HG03439 (cell line): ENCODE results near the gene S100Z.
"Not testable (repeated sequence)": the region's sequence is repeated elsewhere in the genome, so short reads cannot be mapped to it uniquely, and the experiment has no call there.

ENCODE experiments used
- ATAC-seq: cut with Tn5 transposase; IDR thresholded peaks from one replicate; pipeline ENCODE4 v1.9.1; 2021; ENCODE audit warnings: mild to moderate bottlenecking, moderate library complexity; ENCODE audit not compliant: unreplicated experiment

The S100Z gene

DNA sequence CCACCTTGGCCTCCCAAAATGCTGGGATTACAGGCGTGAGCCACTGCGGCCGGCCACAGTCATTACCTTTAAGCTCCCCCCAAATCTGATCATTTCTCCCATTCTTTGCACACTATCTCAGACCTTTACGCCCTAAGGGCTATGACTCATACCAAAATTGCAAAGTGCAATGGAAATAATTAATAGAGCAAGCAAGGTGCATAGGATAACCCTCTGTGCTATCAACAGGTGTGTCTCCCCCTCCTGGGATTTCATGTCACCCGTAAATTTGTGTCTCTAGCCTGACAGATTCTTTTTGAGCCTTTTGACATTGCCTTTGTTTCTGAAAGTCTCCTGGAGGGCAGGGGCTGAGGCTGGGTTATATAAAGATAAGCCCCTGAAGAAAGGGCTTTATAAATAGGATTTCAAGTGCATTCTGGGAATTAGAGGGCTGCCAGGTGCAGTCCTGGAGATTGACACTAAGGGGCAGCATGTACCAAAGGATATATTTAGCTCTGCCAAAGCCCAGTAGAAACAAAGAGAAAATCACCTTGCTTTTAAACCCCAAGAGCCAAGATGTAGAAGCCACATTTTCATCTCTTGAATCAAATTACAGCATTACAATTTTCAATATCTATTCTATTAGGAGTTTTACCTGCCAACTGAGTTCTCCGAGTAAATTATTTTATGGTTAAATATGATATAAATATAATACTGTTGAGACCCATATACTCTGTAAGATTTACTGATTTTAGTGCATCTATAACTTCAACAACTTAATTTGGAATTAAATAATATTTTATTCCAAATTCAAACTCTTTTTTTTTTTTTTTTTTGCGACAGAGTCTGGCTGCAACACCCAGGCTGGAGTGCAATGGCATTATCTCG is 18.2 kb downstream of the S100Z start:
- ATAC-seq: no peak

DNA sequence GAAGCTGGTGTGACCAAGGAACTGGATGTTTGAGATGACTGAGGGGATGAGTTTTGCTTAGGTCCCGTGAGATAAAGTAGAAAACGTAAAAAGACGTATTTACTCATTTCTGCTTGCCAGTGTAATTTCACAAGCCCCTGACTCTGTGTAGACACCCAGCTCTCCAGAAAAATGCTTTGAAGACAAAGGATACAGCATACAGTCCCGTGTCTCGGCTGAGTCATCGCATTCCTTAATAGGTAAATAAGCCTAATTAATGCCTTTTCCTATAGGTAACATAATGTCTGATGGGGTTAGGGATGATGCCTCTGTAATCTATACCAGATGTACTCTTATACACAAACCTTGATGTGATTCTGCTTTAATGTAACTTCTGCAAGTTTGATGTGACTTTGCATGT is 20.2 kb downstream of the S100Z start:
- ATAC-seq: no peak

DNA sequence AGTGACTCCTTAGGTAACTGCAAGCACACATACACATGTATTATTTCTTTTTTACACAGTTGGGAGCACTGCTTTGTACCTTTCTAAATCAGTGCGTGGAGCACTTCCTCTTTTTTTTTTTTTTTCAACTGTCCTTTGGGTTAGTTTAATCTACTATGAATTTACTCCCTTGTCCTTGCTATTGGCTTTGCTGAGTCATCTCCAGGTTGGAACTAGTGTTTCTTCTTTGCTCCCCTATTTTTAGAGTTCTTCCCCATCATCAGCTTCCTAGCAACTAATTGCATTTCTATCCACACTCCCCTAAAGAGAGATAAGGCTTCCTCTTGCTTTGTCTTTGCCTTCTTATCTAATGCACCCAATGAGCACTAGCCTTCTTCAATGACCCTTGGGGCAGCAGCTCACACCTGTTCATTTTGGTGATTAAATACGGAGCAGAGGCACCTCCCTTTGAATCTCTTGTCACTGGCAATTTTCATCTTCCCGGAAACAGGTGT is 24.3 kb downstream of the S100Z start:
- ATAC-seq: no peak

DNA sequence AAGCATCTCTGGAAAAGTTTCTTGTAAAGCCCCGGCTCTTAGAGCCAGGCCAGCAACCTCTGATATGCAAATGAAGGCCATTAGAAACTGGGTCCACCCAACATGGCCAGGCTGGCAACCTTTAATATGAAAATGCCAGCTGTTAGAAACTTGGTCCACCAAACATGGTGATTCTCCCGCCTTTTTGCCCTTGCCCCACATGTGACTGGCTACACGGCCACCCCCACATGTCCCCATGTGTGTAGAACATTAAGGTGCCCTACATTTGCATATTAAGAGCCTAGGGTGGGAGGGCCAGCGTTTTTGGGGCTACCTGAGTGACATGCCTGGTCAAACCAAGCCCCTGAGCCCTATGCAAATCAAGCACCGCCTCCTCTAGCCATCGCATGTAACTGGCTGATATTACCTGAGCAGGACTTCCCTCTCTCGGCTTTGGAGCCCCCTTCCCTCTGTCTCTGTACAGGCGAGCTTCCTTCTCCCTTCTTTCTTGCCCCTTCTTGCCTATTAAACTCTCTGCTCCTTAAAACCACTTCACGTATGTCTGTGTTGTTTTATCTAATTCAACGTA is 39.0 kb downstream of the S100Z start:
- no peak for ATAC-seq

DNA sequence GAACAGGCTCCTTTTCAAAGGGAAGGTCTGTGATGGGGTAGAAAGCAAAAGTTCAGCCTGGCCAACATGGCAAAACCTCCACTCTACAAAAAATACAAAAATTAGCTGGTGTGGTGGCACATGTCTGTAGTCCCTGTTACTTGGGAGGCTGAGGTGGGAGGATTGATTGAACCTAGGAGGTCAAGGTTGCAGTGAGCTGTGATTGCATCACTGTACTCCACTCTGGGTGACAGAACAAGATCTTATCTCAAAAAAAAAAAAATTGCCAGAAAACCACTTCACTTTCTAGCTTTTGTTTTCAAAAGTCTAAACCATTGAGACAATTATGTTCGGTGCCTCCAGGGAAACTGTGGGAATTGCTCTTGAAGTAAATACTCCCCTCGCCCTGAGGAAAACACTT is 43.5 kb downstream of the S100Z start:
- no peak for ATAC-seq

DNA sequence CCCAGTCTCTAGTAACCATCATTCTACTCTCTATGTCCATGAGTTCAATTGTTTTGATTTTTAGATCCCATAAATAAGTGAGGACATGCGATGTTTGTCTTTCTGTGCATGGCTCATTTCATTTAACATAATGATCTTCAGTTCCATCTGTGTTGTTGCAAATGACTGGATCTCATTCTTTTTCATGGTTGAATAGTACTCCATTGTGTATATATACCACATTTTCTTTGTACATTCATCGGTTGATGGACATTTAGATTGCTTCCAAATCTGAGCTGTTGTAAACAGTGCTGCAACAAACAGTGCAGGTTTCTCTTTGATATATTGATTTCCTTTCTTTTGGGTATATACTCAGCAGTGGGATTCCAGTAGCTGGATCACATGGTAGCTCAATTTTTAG is 46.4 kb downstream of the S100Z start:
- no peak for ATAC-seq

DNA sequence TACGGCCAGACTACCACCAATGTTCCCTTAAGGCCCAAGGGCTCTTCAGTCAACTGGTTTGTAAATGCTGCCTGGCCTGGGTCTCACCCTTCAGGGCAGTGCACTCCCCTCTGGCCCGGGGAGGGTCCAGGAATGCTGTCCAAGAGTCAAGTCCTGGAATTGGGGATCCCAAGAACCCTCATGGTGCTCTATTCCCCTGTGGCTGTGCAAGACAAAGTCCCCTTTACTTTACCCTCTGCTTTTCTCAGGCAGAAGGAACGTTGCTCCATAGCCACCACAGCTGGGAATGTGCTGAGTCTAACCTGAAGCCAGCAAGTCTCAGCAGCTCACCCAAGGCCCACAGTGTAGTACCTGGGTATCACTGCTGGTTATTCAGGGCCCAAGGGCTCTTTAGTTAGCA is 51.7 kb downstream of the S100Z start:
- ATAC-seq: no peak

DNA sequence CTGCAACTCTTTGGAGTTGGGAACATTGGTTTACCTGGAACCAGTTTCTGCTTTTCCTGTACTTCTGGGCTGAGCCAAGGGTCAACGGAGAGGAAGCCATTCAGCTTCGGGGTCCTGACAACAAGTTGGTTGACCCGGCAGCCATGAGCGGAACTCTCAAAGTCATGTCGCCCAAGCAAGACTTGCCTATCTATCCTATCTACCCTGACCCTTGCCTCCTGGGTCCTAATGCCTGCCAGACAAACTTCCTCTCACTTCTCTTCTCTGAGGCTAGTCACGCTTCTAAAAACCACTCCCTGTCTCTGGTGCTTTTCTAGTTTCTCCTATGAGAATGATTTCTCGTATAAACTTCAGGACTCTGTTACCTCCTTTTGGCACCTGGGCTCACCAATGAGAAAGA is 58.4 kb downstream of the S100Z start:
- no peak for ATAC-seq

DNA sequence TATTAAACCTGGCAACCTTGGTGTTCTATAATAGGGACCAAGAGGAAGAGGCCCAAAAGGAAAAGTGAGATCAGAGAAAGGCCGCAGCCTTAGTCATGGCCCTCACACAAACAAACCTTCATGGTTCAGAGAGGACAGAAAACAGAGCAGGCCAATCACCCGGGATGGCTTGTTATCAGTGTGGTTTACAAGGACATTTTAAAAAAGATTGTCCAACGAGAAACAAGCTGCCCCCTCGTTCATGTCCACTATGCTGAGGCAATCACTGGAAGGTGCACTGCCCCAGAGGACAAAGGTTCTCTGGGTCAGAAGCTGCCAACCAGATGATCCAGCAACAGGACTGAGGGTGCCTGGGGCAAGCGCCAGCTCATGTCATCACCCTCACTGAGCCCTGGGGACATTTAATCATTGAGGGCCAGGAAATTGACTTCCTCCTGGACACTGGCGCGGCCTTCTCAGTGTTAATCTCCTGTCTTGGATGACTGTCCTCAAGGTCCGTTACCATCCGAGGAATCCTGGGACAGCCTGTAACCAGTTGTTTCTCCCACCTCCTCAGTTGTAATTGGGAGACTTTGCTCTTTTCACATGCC is 60.6 kb downstream of the S100Z start:
- ATAC-seq: not testable (repeated sequence)

DNA sequence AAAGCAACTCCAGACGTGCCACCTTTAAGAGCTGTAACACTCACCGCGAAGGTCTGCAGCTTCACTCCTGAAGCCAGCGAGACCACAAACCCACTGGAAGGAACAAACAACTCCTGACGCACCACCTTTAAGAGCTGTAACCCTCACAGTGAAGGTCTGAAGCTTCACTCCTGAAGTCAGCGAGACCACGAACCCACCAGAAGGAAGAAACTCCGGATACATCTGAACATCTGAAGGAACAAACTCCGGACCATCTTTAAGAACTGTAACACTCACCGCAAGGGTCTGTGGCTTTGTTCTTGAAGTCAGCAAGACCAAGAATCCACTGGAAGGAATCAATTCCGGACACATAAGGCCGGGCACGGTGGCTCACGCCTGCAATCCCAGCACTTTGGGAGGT is 64.9 kb downstream of the S100Z start:
- not testable (repeated sequence) for ATAC-seq

DNA sequence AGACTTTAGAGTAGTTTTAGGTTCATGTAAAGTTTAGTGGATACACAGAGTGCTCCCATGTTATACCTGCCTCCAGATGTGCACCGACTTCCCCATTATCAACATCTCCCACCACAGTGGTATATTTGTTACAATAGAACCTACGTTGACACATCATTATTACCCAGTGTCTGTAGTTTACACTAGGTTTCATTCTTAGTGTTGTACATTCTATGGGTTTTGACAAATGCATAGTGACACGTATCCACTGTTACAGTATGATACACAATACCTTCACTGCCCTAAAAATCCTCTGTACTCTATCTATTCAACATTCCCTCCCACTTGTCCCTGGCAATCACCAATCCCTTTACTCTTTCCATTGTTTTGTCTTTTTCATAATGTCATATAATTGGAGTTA is 68.7 kb downstream of the S100Z start:
- ATAC-seq: no peak

DNA sequence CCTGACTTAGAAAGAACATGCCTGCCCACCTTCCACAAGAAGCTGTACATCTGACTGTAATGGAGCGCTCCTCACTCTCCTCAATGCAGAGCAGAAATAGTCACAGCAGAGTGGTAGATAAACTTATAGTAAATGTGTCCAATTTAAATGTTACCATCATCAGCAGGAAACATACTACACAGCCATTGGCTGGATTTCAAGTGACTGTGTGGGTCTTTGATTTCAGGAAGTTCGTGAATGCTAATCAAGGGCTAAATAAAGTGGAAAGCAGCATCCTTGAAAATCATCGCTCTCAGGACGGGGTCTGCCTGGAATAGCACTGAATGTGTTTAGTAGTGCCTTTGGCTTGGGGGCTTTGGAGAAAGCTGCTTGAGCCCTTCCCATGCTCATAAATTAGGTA is 70.7 kb downstream of the S100Z start:
- ATAC-seq: no peak

DNA sequence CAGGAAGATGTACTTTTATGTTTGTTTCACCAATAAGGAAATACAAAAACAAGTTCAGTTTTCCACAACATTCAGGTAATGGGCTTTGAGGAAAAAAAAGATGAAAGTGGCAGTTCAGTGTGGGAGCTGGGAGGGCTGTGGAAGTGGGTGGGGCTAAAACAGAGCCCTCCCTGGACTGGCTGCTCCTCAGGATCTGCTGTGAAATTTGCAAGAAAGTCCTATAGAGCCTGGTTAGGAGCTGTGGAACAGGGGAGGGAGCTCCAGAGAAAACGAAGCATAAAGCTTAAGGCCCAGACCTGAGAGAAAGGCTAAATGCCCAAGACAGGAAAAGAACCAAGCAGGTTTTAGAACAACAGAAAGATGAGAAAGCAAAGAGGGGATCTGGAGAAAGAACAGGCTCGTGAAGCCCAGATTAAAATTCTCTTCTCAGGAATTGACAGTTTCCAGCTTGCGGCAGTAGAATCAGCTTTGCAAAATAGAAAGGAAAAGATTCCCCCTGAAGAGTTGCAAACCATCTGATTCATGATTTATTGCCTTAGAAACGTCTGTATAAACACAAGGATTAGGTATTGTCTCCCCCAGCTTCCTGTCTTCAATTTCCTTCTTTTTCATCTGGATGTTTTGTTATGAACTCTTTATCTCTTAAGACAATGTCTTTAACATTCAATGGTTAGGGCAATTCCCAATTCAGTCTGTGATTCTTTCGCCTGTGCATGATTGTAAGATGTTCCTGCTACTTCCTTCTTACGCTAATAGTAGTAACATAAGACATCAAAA is 76.7 kb downstream of the S100Z start:
- no peak for ATAC-seq

DNA sequence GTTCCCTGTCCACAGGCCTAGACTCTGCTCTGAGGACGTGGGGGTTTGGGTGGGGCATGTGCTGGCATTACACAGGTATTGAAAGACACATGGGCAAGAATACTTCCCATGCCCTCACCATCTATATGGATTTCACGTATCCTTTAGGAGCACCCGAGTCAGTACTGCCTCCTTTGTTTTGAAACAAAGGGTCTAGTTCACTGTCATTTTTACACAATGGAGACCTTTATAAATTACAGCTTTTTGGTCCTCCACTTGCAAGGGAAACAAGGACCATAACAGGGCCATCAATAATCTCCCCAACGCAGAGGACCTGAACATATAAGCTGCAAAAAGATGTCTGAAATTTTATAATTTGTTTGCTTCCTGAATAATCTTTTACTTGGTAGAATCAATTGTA is 78.1 kb downstream of the S100Z start:
- ATAC-seq: no peak

DNA sequence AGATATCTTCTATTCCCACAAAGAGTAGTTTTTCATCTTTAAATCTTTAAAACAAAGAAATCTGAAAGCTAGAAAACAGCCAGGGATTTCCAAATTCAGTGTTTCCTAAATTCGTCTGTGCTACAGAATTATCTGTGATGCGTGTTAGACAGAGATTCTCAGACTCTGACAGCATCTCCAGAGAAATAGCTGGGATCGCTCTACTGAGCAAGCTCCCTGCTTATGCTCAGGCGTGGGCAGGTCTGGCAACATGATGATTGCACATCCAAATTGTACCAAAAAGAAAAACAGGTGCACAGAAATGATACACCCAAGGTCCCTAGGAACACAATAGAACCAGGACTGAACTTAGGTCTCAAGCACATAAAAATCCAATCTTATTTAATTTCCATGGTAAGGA is 80.3 kb downstream of the S100Z start:
- no peak for ATAC-seq

DNA sequence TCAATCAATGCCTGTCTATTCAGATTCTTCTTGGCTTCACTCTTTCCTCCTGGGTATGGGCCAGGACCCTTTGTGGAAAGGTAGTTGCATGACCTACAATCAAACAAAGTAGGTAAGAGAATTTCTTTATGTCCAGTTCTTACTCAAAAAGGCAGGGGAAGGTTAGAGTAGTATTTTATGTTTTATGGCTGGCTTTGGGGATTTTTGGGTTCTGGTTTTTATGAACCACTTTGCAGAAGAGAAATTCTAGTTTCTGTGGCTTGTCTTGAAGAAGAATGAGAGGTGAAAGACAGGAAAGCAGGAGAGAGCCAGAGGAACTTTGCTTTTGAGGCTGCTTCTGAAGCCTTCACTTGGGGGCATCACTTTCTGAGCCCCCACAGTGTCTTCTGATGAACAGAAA is 88.4 kb downstream of the S100Z start:
- no peak for ATAC-seq

DNA sequence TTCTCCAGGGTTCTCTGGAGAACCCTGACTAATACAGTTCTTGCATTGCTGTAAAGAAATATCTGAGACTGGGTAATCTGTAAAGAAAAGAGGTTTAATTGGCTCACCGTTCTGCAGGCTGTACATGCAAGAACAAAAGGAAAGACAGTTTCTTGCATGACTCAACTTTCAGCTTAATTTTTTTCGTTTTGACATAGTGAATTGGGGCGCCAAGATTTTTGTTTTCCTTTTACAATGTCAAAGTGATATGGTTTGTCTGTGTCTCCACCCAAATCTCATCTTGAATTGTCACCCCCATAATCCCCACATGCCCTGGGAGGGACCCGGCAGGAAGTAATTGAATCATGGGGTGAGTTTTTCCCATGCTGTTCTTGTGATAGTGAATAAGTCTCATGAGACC is 91.2 kb downstream of the S100Z start:
- ATAC-seq: no peak

DNA sequence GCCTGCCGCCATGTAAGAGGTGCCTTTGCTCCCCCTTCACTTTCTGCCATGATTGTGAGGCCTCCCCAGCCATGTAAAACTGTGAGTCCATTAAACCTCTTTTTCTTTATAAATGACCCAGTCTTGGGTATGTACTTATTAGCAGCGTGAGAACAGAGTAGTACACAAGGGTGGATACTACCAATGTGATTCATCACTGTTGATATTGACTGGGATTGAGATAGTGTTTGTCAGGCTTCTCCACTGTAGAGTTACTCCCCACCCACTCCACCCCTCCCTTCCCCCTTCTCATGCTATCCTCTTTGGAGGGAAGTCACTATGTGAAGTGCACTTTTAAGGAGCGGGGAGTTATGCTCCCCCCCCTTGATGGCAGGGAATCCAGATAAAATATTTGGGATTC is 91.6 kb downstream of the S100Z start:
- no peak for ATAC-seq

DNA sequence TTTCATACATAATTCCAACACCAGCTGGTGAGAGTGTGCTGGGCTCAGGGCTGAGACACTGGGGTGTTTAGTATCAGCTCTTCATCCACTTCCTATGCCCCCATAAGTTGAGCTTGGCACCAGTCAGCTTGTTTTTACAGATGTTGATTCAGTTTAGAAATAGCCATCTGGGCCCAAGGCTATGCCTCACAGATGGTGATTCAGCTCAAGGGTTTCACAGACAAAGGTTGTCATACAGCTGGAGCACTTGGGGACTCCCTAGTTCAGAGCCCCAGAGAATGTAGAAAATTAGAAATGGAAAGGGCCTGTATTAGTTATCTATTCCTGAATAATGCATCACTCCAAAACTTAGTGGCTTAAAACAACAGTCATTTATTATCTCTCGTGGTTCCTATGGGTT is 92.8 kb downstream of the S100Z start:
- no peak for ATAC-seq

DNA sequence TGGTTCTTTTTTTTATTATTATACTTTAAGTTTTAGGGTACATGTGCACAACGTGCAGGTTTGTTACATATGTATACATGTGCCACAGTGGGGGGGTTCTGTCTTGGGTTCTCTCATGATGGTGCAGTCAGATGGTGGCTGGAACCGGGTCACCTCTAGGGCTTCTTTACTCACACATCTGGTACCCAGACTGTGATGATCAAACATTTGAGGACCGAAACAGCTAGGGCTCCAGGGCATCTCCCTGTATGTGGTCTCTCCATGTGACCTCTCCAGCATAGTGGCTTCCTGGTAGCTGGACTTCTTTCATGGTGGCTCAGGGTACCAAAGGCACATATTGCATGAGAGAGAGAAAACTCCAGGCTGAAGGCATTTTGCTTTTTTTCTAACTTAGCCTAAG is 93.2 kb downstream of the S100Z start:
- no peak for ATAC-seq

DNA sequence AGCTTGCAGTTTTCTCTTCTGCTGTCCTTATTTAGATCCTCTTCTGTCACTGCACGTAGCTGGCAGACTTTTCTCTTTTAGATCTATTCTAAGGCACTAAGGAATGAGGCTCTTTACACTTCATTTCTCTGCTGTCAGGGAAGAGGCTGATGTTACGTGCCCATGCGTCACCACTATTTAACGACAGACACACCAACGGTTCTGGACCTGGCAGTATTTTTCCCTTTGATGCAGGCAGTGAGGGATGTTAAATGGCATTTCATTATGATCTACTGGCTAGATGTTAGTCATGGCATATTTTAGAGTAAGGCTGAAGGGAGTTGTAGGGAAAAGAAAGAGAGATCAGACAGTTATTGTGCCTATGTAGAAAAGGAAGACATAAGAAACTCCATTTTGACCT is 94.8 kb downstream of the S100Z start:
- ATAC-seq: no peak
